IMR-90 (cell line): Measurements from ENCODE around the gene APCDD1L.

Experiments used
- BHLHE40 ChIP-seq: fragments of 150-350 bp; IDR thresholded peaks from 2 replicates; pipeline ENCODE4 v1.6.1; 2016; ENCODE audit warnings: mild to moderate bottlenecking, low read depth, low read length
- CEBPB ChIP-seq: IDR thresholded peaks from 2 replicates; pipeline ENCODE4 v1.6.1; 2012; ENCODE audit warnings: low read depth, low read length, improper control_type of control experiment
- MAFK ChIP-seq: IDR thresholded peaks from 2 replicates; pipeline ENCODE4 v1.6.1; 2012; ENCODE audit warnings: low read depth, low read length, improper control_type of control experiment
- MAZ ChIP-seq: IDR thresholded peaks from 2 replicates; pipeline ENCODE4 v1.6.1; 2012; ENCODE audit warnings: low read depth, mild to moderate bottlenecking, low read length, improper control_type of control experiment, moderate library complexity, borderline replicate concordance
- MXI1 ChIP-seq: IDR thresholded peaks from 2 replicates; pipeline ENCODE4 v1.6.1; 2012; ENCODE audit warnings: low read depth, mild to moderate bottlenecking, low read length, moderate library complexity, borderline replicate concordance
- POLR2A ChIP-seq: IDR thresholded peaks from 2 replicates; pipeline ENCODE4 v1.6.1; 2012; ENCODE audit warnings: mild to moderate bottlenecking, low read depth, low read length
- RAD21 ChIP-seq: IDR thresholded peaks from 2 replicates; pipeline ENCODE4 v1.6.1; 2012; ENCODE audit warnings: low read length, improper control_type of control experiment
- RCOR1 ChIP-seq: IDR thresholded peaks from 2 replicates; pipeline ENCODE4 v1.6.1; 2012; ENCODE audit warnings: mild to moderate bottlenecking, low read length, improper control_type of control experiment; ENCODE audit not compliant: insufficient replicate concordance
- TF ChIP-seq, protein P1 (sequence below): conservative IDR thresholded peaks from 2 replicates; pipeline ENCODE4 v1.5.1; 2012; ENCODE audit warnings: mild to moderate bottlenecking, low read depth, low read length, improper control_type of control experiment
- TF ChIP-seq, protein P2 (sequence below): fragments of 150-350 bp; IDR thresholded peaks from 2 replicates; pipeline ENCODE4 v1.6.1; 2017; ENCODE audit warnings: mild to moderate bottlenecking, antibody characterized with exemption, low read length, low read depth
- TF ChIP-seq, protein P3 (sequence below): fragments of 150-350 bp; IDR thresholded peaks from 2 replicates; pipeline ENCODE4 v1.6.1; 2016; ENCODE audit warnings: low read depth, mild to moderate bottlenecking, low read length, moderate library complexity, borderline replicate concordance

DNA sequence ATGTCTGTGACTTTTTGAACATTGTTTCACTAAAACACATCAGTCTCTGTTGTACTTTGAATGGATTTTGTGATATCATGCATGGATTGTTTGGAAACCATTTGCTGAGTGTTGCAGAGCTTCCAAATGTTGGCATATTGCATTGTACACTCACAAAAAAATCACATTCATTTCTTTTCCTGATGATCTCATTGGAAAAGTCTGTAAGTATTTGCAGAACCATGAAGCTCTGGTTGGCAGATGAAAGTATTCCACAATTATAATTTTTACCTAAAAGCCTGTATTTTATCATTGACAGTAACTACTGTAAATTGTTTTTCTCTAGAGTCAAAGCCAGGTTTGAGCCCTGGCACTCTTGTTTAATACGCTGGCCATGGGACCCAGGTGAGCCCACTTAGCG is 84.1 kb downstream of the APCDD1L start:
- TF ChIP-seq POLR2A (no peak), BHLHE40 (no peak), MAFK (no peak), MAZ (no peak), MXI1 (no peak), RCOR1 (no peak), CEBPB (0 out of 2 replicates have a peak, but pooled peaks have one; percentile 2), RAD21 (no peak)
- TF ChIP-seq, protein P1, sequence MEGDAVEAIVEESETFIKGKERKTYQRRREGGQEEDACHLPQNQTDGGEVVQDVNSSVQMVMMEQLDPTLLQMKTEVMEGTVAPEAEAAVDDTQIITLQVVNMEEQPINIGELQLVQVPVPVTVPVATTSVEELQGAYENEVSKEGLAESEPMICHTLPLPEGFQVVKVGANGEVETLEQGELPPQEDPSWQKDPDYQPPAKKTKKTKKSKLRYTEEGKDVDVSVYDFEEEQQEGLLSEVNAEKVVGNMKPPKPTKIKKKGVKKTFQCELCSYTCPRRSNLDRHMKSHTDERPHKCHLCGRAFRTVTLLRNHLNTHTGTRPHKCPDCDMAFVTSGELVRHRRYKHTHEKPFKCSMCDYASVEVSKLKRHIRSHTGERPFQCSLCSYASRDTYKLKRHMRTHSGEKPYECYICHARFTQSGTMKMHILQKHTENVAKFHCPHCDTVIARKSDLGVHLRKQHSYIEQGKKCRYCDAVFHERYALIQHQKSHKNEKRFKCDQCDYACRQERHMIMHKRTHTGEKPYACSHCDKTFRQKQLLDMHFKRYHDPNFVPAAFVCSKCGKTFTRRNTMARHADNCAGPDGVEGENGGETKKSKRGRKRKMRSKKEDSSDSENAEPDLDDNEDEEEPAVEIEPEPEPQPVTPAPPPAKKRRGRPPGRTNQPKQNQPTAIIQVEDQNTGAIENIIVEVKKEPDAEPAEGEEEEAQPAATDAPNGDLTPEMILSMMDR = no peak
- TF ChIP-seq, protein P2, sequence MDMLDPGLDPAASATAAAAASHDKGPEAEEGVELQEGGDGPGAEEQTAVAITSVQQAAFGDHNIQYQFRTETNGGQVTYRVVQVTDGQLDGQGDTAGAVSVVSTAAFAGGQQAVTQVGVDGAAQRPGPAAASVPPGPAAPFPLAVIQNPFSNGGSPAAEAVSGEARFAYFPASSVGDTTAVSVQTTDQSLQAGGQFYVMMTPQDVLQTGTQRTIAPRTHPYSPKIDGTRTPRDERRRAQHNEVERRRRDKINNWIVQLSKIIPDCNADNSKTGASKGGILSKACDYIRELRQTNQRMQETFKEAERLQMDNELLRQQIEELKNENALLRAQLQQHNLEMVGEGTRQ = no peak
- TF ChIP-seq, protein P3, sequence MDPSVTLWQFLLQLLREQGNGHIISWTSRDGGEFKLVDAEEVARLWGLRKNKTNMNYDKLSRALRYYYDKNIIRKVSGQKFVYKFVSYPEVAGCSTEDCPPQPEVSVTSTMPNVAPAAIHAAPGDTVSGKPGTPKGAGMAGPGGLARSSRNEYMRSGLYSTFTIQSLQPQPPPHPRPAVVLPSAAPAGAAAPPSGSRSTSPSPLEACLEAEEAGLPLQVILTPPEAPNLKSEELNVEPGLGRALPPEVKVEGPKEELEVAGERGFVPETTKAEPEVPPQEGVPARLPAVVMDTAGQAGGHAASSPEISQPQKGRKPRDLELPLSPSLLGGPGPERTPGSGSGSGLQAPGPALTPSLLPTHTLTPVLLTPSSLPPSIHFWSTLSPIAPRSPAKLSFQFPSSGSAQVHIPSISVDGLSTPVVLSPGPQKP = no peak
